Gastrocnemius medialis (tissue), 4 donors: Measurements from ENCODE around the gene SLC6A16. TPM values are rescaled to one million over a fixed set of nuclear protein-coding genes. Genes with fewer than 3 reads are reported as not detected.

ENCODE experiments used
- ATAC-seq, 2 donors: fragments of 150-250 bp; one replicate each; pipeline ENCODE4 v1.9.1; 2016
- DNase-seq, 2 donors: peaks; one replicate each; pipeline ENCODE4 v3.0.0-alpha.2; 2019
- H3K27ac ChIP-seq, 4 donors: fragments of 200-600 bp; sonication (generic); 1 replicate in 1 of 4; 2 replicates in 3 of 4; pipeline ENCODE4 v1.5.1; 2016 to 2018; ENCODE audit warnings: mild to moderate bottlenecking in 2 of 4, moderate library complexity in 1 of 4
- H3K27me3 ChIP-seq, 3 donors: fragments of 200-600 bp; sonication (generic) in 2 of 3; 1 replicate in 1 of 3; 2 replicates in 2 of 3; pipeline versions ENCODE4 v1.5.1 to v1.6.0; 2016 to 2019; ENCODE audit warnings: mild to moderate bottlenecking in 1 of 3, moderate library complexity in 1 of 3
- H3K36me3 ChIP-seq, 2 donors: fragments of 200-600 bp; sonication (generic) in 1 of 2; one replicate each; pipeline ENCODE4 v1.5.1; 2017 to 2018
- H3K4me1 ChIP-seq, 2 donors: fragments of 200-600 bp; sonication (generic) in 1 of 2; one replicate each; pipeline ENCODE4 v1.5.1; 2016 to 2017; ENCODE audit warnings: mild to moderate bottlenecking in 2 of 2
- H3K4me3 ChIP-seq, 4 donors: fragments of 200-600 bp; sonication (generic) in 3 of 4; 1 replicate in 1 of 4; 2 replicates in 3 of 4; pipeline ENCODE4 v1.5.1; 2016 to 2019; ENCODE audit warnings: mild to moderate bottlenecking in 2 of 4
- H3K9me3 ChIP-seq, 3 donors: fragments of 200-600 bp; sonication (generic) in 2 of 3; 1 replicate in 1 of 3; 2 replicates in 2 of 3; pipeline ENCODE4 v1.5.1; 2016 to 2019
- POLR2A ChIP-seq, 2 donors: fragments of 450-650 bp; IDR thresholded peaks; one replicate each; pipeline ENCODE4 v1.6.1; 2017; ENCODE audit warnings: antibody characterized with exemption in 2 of 2, mild to moderate bottlenecking in 2 of 2, moderate library complexity in 2 of 2
- in situ Hi-C, 4 donors: fragments of 200-750 bp; cut with MboI; loops; one replicate each; pipeline versions ENCODE4 v1.15.0 to v1.8.0; 2017; ENCODE audit warnings: low sequenced_read_pairs in 4 of 4
- intact Hi-C: fragments of 100-400 bp; cut with DNase I; formaldehyde crosslinking; loops from one replicate; pipeline ENCODE4 v1.15.1; 2023; ENCODE audit warnings: low total_unique reads
- total RNA-seq, 4 donors: library from RNA; depleted of rRNA; stranded (reverse); fragments of >200 nt; gene quantifications; one replicate each; pipeline versions ENCODE4 v1.1.0 to v1.2.3, GENCODE V29; 2016
- TF ChIP-seq, protein P1 (sequence below), 5 experiments: fragments of 450-650 bp in 3 of 5; fragments of 200-600 bp in 2 of 5; sonication (generic) in 2 of 5; IDR thresholded peaks in 4 of 5; conservative IDR thresholded peaks in 1 of 5; 1 replicate in 4 of 5; 2 replicates in 1 of 5; pipeline ENCODE4 v1.5.1; 2016 to 2019; ENCODE audit warnings: antibody characterized with exemption in 5 of 5, mild to moderate bottlenecking in 3 of 5, moderate library complexity in 3 of 5

The SLC6A16 gene
- total RNA-seq, 4 donors from 2014 or later, result 0.13 to 4.3 (median 0.36) TPM; not detected in 1

DNA sequence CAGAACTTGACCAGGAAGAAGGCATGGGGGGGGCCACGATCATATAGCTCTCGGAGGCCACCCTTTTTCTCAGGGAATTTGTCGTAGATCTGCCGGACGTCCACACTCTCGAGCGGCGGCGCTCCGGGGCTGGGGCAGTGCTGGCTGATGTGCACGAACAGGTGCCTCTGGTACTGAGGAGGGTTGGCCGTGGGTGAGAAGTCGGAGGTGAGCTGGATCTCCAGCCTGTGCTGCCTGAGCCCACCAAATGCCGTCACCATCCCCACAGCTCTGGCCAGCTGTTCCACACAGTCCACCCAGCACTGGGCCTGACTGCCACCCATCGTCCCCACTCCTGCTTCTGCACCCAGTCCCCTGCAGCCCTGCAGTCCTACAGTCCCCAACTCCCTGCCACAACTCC, 22.2 kb upstream of the SLC6A16 start:
- TF ChIP-seq, protein P1, sequence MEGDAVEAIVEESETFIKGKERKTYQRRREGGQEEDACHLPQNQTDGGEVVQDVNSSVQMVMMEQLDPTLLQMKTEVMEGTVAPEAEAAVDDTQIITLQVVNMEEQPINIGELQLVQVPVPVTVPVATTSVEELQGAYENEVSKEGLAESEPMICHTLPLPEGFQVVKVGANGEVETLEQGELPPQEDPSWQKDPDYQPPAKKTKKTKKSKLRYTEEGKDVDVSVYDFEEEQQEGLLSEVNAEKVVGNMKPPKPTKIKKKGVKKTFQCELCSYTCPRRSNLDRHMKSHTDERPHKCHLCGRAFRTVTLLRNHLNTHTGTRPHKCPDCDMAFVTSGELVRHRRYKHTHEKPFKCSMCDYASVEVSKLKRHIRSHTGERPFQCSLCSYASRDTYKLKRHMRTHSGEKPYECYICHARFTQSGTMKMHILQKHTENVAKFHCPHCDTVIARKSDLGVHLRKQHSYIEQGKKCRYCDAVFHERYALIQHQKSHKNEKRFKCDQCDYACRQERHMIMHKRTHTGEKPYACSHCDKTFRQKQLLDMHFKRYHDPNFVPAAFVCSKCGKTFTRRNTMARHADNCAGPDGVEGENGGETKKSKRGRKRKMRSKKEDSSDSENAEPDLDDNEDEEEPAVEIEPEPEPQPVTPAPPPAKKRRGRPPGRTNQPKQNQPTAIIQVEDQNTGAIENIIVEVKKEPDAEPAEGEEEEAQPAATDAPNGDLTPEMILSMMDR (IDR thresholded peaks at IDR 0.05 in 4 of 5, conservative IDR thresholded peaks at IDR 0.05 in 1 of 5), result no peak
- TF ChIP-seq POLR2A (IDR thresholded peaks at IDR 0.05), result no peak
- in situ Hi-C loops, result no loop called here
- intact Hi-C loops, result no loop called here

DNA sequence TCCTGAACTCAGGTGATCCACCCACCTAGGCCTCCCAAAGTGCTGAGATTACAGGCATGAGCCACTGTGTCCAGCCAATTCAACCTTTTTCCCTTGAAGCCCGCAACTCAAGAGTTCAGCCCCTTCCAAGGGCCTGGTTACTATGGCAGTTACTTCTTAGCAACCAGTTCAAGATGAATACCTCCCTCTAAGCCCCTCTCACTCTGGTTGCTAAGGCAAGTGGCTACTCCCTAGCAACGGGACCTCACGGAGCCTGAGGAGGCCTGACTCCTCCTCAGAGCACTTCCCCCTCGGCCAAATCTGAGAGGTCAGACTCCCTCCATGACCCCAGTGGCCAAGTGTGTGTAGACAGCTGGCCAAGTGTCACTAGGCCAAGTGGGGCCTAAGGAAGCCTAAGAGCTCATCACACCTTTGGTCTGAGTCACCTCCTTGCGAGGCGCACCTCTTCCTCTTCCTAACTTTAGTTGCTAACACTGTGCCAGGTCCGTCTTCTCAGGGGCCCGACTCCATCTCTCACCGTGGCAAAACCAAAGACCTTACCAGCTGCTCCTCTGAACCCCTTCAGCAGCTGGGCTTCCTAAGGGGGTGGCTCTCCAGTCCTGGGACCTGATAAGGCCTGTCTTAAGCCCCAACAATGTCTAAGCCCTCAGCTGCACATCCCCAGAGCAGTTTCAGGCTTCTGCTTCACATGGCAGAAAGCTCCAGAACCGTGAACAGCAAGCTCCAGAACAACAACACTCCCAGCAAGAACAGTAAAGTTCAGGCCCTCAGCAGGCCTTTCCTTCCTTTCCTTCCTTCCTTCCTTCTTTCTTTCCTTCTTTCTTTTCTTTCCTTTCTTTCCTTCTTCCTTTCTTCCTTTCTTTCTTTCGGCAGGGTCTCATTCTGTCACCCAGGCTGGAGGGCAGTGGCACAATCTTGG, 19.8 kb upstream of the SLC6A16 start:
- intact Hi-C loops, result no loop called here
- TF ChIP-seq, protein P1 (IDR thresholded peaks at IDR 0.05 in 4 of 5, conservative IDR thresholded peaks at IDR 0.05 in 1 of 5), result no peak
- TF ChIP-seq POLR2A (IDR thresholded peaks at IDR 0.05), result no peak
- H3K27me3 ChIP-seq, result peaks cover 0 to 5% (median 5%) of the 10 kb centered on the region in 3 donors
- H3K9me3 ChIP-seq, result no peaks in the 10 kb centered on the region
- H3K4me3 ChIP-seq, result no peak overlapping the region
- no peak overlapping the region for H3K27ac ChIP-seq
- no peak for DNase-seq
- ATAC-seq, result no peak
- H3K36me3 ChIP-seq, result no peaks in the 10 kb centered on the region
- peaks cover 0 to 1% of the 10 kb centered on the region in 2 donors for H3K4me1 ChIP-seq
- in situ Hi-C loops, result no loop called here

More for the DNA sequence above, 22.2 kb upstream of the SLC6A16 start:
- H3K27ac ChIP-seq, result no peak overlapping the region
- no peaks in the 10 kb centered on the region for H3K27me3 ChIP-seq
- no peaks in the 10 kb centered on the region for H3K9me3 ChIP-seq
- DNase-seq (no peak), ATAC-seq (no peak)
- H3K4me3 ChIP-seq, result no peak overlapping the region
- no peaks in the 10 kb centered on the region for H3K36me3 ChIP-seq
- no peaks in the 10 kb centered on the region for H3K4me1 ChIP-seq

DNA sequence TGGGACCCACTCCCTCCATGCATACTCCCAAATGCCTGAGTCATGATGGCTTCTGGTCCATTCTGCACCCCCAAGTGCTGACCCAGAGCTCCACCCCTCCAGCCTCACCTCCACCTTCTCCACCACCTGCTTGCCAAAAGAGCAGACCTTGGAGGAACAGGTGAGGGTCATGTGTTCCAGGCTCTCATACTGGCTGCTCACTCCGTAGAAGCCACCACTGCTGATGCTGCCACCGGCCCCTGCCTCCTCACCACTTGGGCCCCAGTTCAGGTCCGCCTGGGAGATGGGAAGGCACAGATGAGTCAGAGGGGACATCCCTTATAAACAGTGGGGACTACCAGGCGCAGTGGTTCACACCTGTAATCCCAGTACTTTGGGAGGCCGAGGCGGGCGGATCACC, 18.1 kb upstream of the SLC6A16 start:
- in situ Hi-C loops, result no loop called here
- no peak overlapping the region for H3K4me3 ChIP-seq
- ATAC-seq, result no peak
- H3K27ac ChIP-seq, result no peak overlapping the region
- H3K4me1 ChIP-seq, result peaks cover 0 to 13% of the 10 kb centered on the region in 2 donors
- TF ChIP-seq, protein P1 (IDR thresholded peaks at IDR 0.05 in 4 of 5, conservative IDR thresholded peaks at IDR 0.05 in 1 of 5), result no peak
- TF ChIP-seq POLR2A (IDR thresholded peaks at IDR 0.05), result no peak
- H3K36me3 ChIP-seq, result no peaks in the 10 kb centered on the region
- intact Hi-C loops, result no loop called here
- H3K9me3 ChIP-seq, result no peaks in the 10 kb centered on the region
- DNase-seq, result no peak
- peaks cover 0 to 18% (median 17%) of the 10 kb centered on the region in 3 donors for H3K27me3 ChIP-seq

DNA sequence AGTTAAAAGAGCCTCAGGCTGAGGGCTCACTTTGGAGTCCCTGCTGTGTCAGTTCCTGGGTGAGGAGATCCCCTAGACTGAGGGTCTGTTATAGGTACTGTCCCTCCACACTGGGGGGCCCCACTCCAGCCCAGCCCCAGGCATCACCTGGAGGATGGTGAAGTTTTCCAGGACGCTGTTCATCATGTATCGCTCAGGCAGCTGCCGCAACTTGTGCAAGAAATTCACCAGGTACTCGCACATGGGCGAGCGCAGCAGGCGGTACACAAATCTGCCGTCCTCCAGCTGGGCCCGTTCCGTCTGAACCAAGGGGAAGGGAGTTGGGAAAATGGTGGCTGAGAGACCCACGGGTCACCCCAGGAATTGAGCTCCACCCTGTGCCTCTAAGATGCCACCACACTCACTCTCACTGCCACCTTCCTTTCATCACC, 17.3 kb upstream of the SLC6A16 start:
- H3K27me3 ChIP-seq, result peaks cover 0 to 21% (median 17%) of the 10 kb centered on the region in 3 donors
- H3K4me1 ChIP-seq, result peaks cover 0 to 13% of the 10 kb centered on the region in 2 donors
- H3K36me3 ChIP-seq, result no peaks in the 10 kb centered on the region
- TF ChIP-seq POLR2A (IDR thresholded peaks at IDR 0.05), result no peak
- TF ChIP-seq, protein P1 (IDR thresholded peaks at IDR 0.05 in 4 of 5, conservative IDR thresholded peaks at IDR 0.05 in 1 of 5), result no peak
- in situ Hi-C loops (no loop called here), intact Hi-C loops (no loop called here)
- H3K9me3 ChIP-seq, result no peaks in the 10 kb centered on the region
- no peak overlapping the region for H3K4me3 ChIP-seq
- H3K27ac ChIP-seq, result no peak overlapping the region
- DNase-seq, result no peak
- ATAC-seq, result no peak
